ENCODE measurements around the gene DCLK2.

- no peak for TF ChIP-seq CTCF (IDR thresholded peaks at IDR 0.05; ENCODE audit: poor library complexity, severe bottlenecking)
- TF ChIP-seq TAF1 (IDR thresholded peaks at IDR 0.05; ENCODE audit: low read depth), result no peak
- no peak for TF ChIP-seq POLR2AphosphoS5 (IDR thresholded peaks at IDR 0.05)
- no peak for TF ChIP-seq RAD21 (conservative IDR thresholded peaks at IDR 0.05)
- no peak for TF ChIP-seq REST (IDR thresholded peaks at IDR 0.05; ENCODE audit: borderline replicate concordance)
- TF ChIP-seq SMC3 (conservative IDR thresholded peaks at IDR 0.05; ENCODE audit: poor library complexity), result no peak
- TF ChIP-seq EP300 (conservative IDR thresholded peaks at IDR 0.05; ENCODE audit: poor library complexity, severe bottlenecking), result no peak
Observed at GRCh38 chr4:150256225-150256620, 178.0 kb downstream of the DCLK2 start.
